GM12874 (cell line): ENCODE measurements around the gene ZYX.

Experiments used
- CTCF ChIP-seq: IDR thresholded peaks from 2 replicates; pipeline ENCODE4 v1.5.1; 2011; ENCODE audit warnings: low read depth, mild to moderate bottlenecking, control low read depth, low read length, moderate library complexity; ENCODE audit not compliant: insufficient read depth

ZYX gene

GRCh38 chr7:143435266-143435665 is 54.1 kb downstream of the ZYX start:
- TF ChIP-seq CTCF: no peak

- TF ChIP-seq CTCF: no peak
These were observed 55.3 kb downstream of the ZYX start for GRCh38 chr7:143436325-143436946.

GRCh38 chr7:143437578-143437977 is 56.4 kb downstream of the ZYX start:
- TF ChIP-seq CTCF: no peak

GRCh38 chr7:143439866-143440265 is 58.7 kb downstream of the ZYX start:
- TF ChIP-seq CTCF: no peak
